ENCODE measurements around the gene ACTL6A. TPM values are rescaled to one million over a fixed set of nuclear protein-coding genes. Genes with fewer than 3 reads are reported as not detected.

The ACTL6A gene
- total RNA-seq, 1 experiment from 2014 or later: 113 TPM

- no peak for DNase-seq
Measured at GRCh38 chr3:179613807-179614206, 51.1 kb downstream of the ACTL6A start.

DNA sequence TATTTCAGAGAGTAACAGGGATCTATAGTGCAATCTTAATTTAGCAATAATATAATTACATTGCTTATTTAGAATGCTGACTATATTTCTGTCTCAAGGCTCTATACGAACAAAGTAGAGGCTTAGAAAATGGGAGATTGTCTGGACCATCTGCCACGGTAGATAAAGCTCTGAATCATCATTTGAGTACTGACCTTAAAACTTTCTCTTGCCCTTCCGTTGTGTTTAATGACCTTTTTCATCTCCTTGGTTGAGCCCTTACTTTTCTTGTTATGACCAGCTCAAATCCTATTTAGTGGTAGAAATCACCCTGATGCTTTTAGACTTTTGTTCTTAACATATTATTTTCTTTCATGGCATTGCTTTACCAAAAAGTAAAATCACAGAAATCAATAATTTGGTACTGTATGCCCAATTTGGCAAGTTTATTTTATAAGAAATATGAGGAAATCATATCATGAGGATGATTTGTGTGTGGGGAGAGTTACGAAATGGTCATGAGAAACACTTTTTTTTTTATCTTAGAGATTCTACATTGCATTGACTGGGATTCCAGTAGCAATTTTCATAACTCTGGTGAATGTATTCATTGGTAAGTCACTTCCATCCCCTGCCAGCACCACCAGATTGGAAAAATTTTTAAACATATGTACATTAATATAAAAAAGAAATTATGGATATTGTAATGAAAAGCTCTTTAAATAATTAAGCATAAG lies 52.9 kb downstream of the ACTL6A start:
- no peak overlapping the region for H2AFZ ChIP-seq
- DNase-seq: no peak
- no TSS peak for BruUV-seq (replicated peaks)
- H4K20me1 ChIP-seq (ENCODE audit: insufficient read depth): no peaks in the 10 kb centered on the region
- no peak overlapping the region for H3K4me2 ChIP-seq
- TF ChIP-seq EZH2 (IDR thresholded peaks at IDR 0.05; ENCODE audit: low read depth) (no peak), CTCF (conservative IDR thresholded peaks at IDR 0.05) (no peak)
- H3F3A ChIP-seq (ENCODE audit: insufficient read depth, low read depth): no peaks in the 10 kb centered on the region
- ChIA-PET CTCF (interaction anchor here (0.6 kb wide), 1 partner anchor 399 kb away, joined by 4 read pairs; no protein-coding TSS in a partner anchor), POLR2A (ENCODE audit: unreplicated experiment) (no interaction called here)
- intact Hi-C loops (cut with micrococcal nuclease; ENCODE audit: unreplicated experiment): no loop called here
- no peak overlapping the region for H3K27ac ChIP-seq
- no peaks in the 10 kb centered on the region for H3K27me3 ChIP-seq (ENCODE audit: insufficient read depth, low read depth)
- no peak overlapping the region for H3K4me3 ChIP-seq
- peaks cover 21% of the 10 kb centered on the region for H3K36me3 ChIP-seq (ENCODE audit: low read depth)
- no peaks in the 10 kb centered on the region for H3K4me1 ChIP-seq (replicated peaks; ENCODE audit: insufficient read depth)
- no peaks in the 10 kb centered on the region for H3K79me2 ChIP-seq (ENCODE audit: low read depth)
- H3K9me3 ChIP-seq (ENCODE audit: insufficient read depth, low read depth): no peaks in the 10 kb centered on the region
- H3K9me2 ChIP-seq (ENCODE audit: insufficient read depth): no peaks in the 10 kb centered on the region

More at GRCh38 chr3:179613807-179614206, 51.1 kb downstream of the ACTL6A start:
- Histone ChIP-seq H3K36me3 (ENCODE audit: low read depth) (peaks cover 19% of the 10 kb centered on the region), H4K20me1 (ENCODE audit: insufficient read depth) (no peaks in the 10 kb centered on the region), H3K79me2 (ENCODE audit: low read depth) (no peaks in the 10 kb centered on the region; the same call in 1 of the 2 replicates), H3K4me2 (no peak overlapping the region), H3K4me3 (no peak overlapping the region), H2AFZ (no peak overlapping the region), H3K27ac (peak overlapping the region; percentile 13; the same call in 1 of the 2 replicates), H3K9me3 (ENCODE audit: insufficient read depth, low read depth) (no peaks in the 10 kb centered on the region), H3K27me3 (ENCODE audit: insufficient read depth, low read depth) (no peaks in the 10 kb centered on the region), H3K9me2 (ENCODE audit: insufficient read depth) (no peaks in the 10 kb centered on the region), H3F3A (ENCODE audit: insufficient read depth, low read depth) (no peaks in the 10 kb centered on the region), H3K4me1 (replicated peaks; ENCODE audit: insufficient read depth) (no peaks in the 10 kb centered on the region)
- ChIA-PET CTCF (no interaction called here), POLR2A (ENCODE audit: unreplicated experiment) (no interaction called here)
- BruUV-seq (replicated peaks): no TSS peak
- TF ChIP-seq CTCF (conservative IDR thresholded peaks at IDR 0.05) (no peak), EZH2 (IDR thresholded peaks at IDR 0.05; ENCODE audit: low read depth) (no peak)
- intact Hi-C loops (cut with micrococcal nuclease; ENCODE audit: unreplicated experiment): no loop called here

- Histone ChIP-seq H3K27me3 (ENCODE audit: insufficient read depth, low read depth) (no peaks in the 10 kb centered on the region), H3K36me3 (ENCODE audit: low read depth) (peaks cover 52% of the 10 kb centered on the region), H3K4me1 (replicated peaks; ENCODE audit: insufficient read depth) (no peaks in the 10 kb centered on the region), H3K9me3 (ENCODE audit: insufficient read depth, low read depth) (no peaks in the 10 kb centered on the region), H3K4me3 (no peak overlapping the region), H3K4me2 (no peak overlapping the region), H2AFZ (no peak overlapping the region), H4K20me1 (ENCODE audit: insufficient read depth) (no peaks in the 10 kb centered on the region; the same call in 1 of the 2 replicates), H3F3A (ENCODE audit: insufficient read depth, low read depth) (peaks cover 21% of the 10 kb centered on the region; the same call in 1 of the 2 replicates), H3K9me2 (ENCODE audit: insufficient read depth) (no peaks in the 10 kb centered on the region), H3K79me2 (ENCODE audit: low read depth) (no peaks in the 10 kb centered on the region), H3K27ac (no peak overlapping the region)
- TF ChIP-seq CTCF (conservative IDR thresholded peaks at IDR 0.05) (no peak), EZH2 (IDR thresholded peaks at IDR 0.05; ENCODE audit: low read depth) (no peak)
- DNase-seq: no peak
- BruUV-seq (replicated peaks): no TSS peak
- ChIA-PET POLR2A (ENCODE audit: unreplicated experiment) (interaction anchor here (0.5 to 0.7 kb wide), 2 partner anchors 13 to 22 kb away, joined by 5 to 15 read pairs; no protein-coding TSS in a partner anchor), CTCF (no interaction called here)
- intact Hi-C loops (cut with micrococcal nuclease; ENCODE audit: unreplicated experiment): no loop called here
Measured at GRCh38 chr3:179622023-179622422, 59.3 kb downstream of the ACTL6A start.
